WERI-Rb-1 (cell line): ENCODE results near the gene IFT52.
A peak's percentile ranks its signal among the peaks of the same experiment; 100 is the strongest.

ENCODE experiments used
- DNase-seq: peaks from one replicate; pipeline ENCODE4 v3.0.0-alpha.2; 2020
- H3K27ac ChIP-seq: fragments of 250-450 bp; sonication (Bioruptor Pico); 2 replicates; pipeline ENCODE4 v1.5.1; 2020; ENCODE audit warnings: mild to moderate bottlenecking, moderate library complexity
- H3K27me3 ChIP-seq: fragments of 250-450 bp; sonication (Bioruptor Pico); 2 replicates; pipeline ENCODE4 v1.5.1; 2021; ENCODE audit warnings: mild to moderate bottlenecking, low read depth, moderate library complexity; ENCODE audit not compliant: insufficient read depth, severe bottlenecking
- H3K36me3 ChIP-seq: fragments of 250-450 bp; sonication (Bioruptor Pico); 2 replicates; pipeline ENCODE4 v1.5.1; 2020; ENCODE audit warnings: mild to moderate bottlenecking, moderate library complexity
- H3K4me3 ChIP-seq: 2 replicates; pipeline ENCODE4 v1.5.1; 2011; ENCODE audit warnings: low read depth, mild to moderate bottlenecking, control low read depth, low read length
- H3K9me3 ChIP-seq: fragments of 250-450 bp; sonication (Bioruptor Pico); 2 replicates; pipeline ENCODE4 v1.5.1; 2021; ENCODE audit warnings: mild to moderate bottlenecking, moderate library complexity; ENCODE audit not compliant: severe bottlenecking
- TF ChIP-seq, protein P1 (sequence below): IDR thresholded peaks from 2 replicates; pipeline ENCODE4 v1.5.1; 2011; ENCODE audit warnings: low read depth, mild to moderate bottlenecking, control low read depth, inconsistent platforms, low read length

The IFT52 gene, protein sequence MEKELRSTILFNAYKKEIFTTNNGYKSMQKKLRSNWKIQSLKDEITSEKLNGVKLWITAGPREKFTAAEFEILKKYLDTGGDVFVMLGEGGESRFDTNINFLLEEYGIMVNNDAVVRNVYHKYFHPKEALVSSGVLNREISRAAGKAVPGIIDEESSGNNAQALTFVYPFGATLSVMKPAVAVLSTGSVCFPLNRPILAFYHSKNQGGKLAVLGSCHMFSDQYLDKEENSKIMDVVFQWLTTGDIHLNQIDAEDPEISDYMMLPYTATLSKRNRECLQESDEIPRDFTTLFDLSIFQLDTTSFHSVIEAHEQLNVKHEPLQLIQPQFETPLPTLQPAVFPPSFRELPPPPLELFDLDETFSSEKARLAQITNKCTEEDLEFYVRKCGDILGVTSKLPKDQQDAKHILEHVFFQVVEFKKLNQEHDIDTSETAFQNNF

DNA sequence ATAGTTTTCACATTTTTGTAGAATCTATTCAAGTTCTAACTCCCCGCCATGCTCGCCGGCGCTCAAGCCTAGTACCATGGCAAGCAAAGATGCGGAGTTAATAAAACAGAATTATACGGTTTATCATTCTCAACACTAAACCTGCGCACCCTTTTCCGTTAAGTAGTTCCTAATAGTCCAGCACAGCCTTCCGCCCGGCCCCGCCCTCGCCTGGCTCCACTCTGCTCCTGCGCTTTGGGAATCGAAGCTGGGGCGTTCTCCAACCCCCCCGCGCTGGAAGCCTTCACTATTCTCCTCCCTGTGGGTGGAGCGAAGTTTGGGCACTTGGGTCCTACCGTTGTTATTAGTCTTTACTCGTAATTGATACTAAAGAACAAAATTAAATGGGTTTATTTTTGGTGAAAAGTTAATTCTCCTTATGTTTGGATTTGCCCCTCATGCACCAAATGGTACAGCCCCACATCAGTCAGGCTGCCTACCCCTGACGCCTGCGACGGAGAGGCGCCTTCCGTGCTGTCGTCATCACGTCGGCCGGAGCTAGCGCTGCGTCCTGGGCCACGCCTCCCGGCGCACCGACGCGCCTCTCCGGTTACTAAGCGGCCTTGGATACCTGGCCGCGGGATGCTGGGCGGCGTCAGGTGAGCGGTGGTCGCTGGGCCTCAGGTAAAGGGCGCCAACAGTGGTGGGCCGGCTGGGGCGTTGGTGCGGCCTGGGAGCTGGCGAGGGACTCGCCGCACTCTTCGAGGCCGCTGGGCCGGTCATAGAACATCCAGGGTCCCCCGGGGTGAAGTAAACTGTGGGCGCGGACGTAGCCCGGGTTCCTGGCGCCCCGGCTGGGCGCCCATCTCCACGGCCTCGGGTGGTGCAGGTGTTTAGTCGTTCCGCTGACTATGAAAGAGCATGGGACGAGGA lies at the start of gene IFT52:
TSS of gene IFT52 (plus strand) at position 546 of the 912 bp plus-strand sequence. CDS start 3,762 bp downstream, outside the sequence.
- Histone ChIP-seq H3K36me3 (peaks cover 16% of the 10 kb centered on the region), H3K27ac (peak within 1 kb of the TSS; percentile 92), H3K27me3 (no peaks in the 10 kb centered on the region), H3K4me3 (peak within 1 kb of the TSS; percentile 74), H3K9me3 (no peaks in the 10 kb centered on the region)
- TF ChIP-seq, protein P1, sequence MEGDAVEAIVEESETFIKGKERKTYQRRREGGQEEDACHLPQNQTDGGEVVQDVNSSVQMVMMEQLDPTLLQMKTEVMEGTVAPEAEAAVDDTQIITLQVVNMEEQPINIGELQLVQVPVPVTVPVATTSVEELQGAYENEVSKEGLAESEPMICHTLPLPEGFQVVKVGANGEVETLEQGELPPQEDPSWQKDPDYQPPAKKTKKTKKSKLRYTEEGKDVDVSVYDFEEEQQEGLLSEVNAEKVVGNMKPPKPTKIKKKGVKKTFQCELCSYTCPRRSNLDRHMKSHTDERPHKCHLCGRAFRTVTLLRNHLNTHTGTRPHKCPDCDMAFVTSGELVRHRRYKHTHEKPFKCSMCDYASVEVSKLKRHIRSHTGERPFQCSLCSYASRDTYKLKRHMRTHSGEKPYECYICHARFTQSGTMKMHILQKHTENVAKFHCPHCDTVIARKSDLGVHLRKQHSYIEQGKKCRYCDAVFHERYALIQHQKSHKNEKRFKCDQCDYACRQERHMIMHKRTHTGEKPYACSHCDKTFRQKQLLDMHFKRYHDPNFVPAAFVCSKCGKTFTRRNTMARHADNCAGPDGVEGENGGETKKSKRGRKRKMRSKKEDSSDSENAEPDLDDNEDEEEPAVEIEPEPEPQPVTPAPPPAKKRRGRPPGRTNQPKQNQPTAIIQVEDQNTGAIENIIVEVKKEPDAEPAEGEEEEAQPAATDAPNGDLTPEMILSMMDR: no peak
- DNase-seq: peak; percentile 93

DNA sequence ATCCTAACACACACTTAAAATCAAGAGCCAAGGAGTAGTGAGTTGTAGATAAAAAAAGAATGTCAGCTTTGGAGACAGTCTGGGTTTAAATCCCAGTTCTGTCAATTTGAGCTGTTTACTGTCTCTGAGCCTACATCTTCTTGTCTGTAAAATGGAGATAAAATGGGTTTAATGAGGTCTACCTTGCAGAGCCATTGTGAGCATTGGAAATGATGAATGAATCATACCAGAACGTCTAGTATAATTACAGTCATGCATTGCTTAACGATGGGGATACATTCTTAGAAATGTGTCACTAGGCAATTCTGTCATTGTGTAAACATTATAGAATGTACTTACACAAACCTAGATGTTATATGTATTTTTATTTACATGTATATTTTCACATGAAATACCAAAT lies 49.5 kb upstream of the IFT52 start:
- no peaks in the 10 kb centered on the region for H3K27me3 ChIP-seq
- DNase-seq: no peak
- no peak overlapping the region for H3K4me3 ChIP-seq
- TF ChIP-seq, protein P1: no peak
- no peak overlapping the region for H3K27ac ChIP-seq
- peaks cover 5% of the 10 kb centered on the region; the same call in 1 of the 2 replicates for H3K36me3 ChIP-seq
- H3K9me3 ChIP-seq: no peaks in the 10 kb centered on the region

DNA sequence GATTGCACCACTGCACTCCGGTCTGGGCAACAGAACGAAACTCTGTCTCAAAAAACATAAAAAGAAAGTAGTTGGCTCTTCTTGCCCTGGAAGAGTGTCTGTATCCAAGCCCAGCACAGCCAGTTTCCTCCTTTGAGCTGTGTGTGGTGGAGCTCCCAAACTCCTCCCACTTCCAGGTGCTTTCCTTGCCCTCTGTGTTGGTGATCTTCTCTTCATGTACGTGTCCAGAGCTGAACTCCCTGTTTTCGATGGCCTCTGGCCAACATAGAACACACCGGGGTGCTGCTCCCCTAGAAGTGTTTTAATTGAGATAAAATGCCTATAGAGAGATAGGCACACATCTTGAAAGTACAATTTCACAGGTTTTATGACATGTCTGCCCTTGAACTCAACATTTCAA lies 48.6 kb upstream of the IFT52 start:
- Histone ChIP-seq H3K9me3 (no peaks in the 10 kb centered on the region), H3K36me3 (peaks cover 5% of the 10 kb centered on the region; the same call in 1 of the 2 replicates), H3K27ac (no peak overlapping the region), H3K27me3 (no peaks in the 10 kb centered on the region), H3K4me3 (no peak overlapping the region)
- DNase-seq: no peak
- TF ChIP-seq, protein P1: no peak

DNA sequence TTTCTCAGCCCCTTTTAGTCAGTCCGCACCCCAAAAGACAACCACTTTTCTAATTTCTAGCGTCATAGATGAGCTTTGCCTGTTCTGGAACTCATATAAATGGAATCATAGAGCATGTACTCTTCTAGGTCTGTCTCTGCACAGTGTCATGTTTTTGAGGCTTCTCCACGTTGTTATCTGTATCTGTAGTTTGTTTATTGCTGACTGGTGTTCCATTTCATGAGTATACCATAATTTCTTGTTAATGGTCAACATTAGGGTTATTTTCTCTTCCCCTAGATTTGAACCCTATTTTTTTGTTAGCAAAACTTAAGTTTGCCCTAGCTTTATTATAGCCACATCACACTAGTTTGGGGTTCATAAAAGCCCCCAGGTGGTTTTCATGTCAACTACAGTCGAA lies 48.1 kb upstream of the IFT52 start:
- H3K4me3 ChIP-seq: no peak overlapping the region
- no peaks in the 10 kb centered on the region for H3K9me3 ChIP-seq
- no peaks in the 10 kb centered on the region for H3K27me3 ChIP-seq
- peaks cover 5% of the 10 kb centered on the region; the same call in 1 of the 2 replicates for H3K36me3 ChIP-seq
- DNase-seq: no peak
- TF ChIP-seq, protein P1: no peak
- no peak overlapping the region for H3K27ac ChIP-seq

DNA sequence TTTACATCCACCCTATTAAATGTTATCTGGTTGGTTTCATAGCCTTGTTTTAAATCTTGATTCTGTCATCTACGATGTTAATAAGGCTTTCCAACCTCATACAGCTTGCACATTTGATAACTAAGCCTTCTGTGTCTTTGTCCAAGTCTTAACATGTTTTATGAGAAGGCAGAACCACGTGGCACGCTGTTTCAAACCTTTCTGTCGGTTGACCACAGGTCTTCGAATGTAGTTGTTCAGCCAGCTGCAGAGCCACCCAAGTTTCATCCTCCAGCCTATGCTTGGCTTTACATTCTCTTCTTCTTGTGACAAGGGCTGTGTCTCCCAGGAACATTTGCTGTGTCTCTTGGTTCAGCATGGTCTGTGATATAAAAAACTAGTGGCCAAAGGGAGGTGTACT lies 47.6 kb upstream of the IFT52 start:
- Histone ChIP-seq H3K27me3 (no peaks in the 10 kb centered on the region), H3K4me3 (no peak overlapping the region), H3K36me3 (peaks cover 5% of the 10 kb centered on the region; the same call in 1 of the 2 replicates), H3K27ac (no peak overlapping the region), H3K9me3 (no peaks in the 10 kb centered on the region)
- no peak for DNase-seq
- TF ChIP-seq, protein P1: no peak
